Testis (tissue), 2 donors: Measurements from ENCODE around the gene PRRX1.

Source experiments
- POLR2A ChIP-seq: fragments of 450-650 bp; IDR thresholded peaks from one replicate; pipeline ENCODE4 v1.6.1; 2017; ENCODE audit warnings: antibody characterized with exemption, mild to moderate bottlenecking, moderate library complexity
- TF ChIP-seq, protein P1 (sequence below), 3 experiments: fragments of 450-650 bp in 2 of 3; fragments of 200-600 bp in 1 of 3; sonication (generic) in 1 of 3; IDR thresholded peaks; one replicate each; pipeline ENCODE4 v1.5.1; 2016 to 2019; ENCODE audit warnings: antibody characterized with exemption in 3 of 3, mild to moderate bottlenecking in 2 of 3, moderate library complexity in 1 of 3

DNA sequence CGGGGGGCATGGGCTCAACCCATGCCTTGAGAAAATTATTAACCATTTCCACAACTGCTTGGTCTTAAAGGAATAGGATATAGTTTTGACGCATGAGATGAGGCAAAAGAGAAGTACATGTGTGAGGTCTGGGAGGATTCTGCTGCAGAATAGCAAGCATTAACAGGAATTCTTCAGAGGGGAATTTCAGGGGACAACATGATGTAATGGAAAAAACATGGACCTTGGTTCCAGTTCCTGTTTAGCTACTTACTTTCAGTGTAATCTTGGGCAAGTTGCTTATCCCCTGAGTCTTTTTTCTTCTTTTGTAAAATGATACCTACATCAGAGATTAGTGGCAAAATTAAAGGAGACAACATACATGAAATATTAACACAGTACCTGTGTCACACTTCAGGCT is 85.6 kb downstream of the PRRX1 start:
- TF ChIP-seq, protein P1, sequence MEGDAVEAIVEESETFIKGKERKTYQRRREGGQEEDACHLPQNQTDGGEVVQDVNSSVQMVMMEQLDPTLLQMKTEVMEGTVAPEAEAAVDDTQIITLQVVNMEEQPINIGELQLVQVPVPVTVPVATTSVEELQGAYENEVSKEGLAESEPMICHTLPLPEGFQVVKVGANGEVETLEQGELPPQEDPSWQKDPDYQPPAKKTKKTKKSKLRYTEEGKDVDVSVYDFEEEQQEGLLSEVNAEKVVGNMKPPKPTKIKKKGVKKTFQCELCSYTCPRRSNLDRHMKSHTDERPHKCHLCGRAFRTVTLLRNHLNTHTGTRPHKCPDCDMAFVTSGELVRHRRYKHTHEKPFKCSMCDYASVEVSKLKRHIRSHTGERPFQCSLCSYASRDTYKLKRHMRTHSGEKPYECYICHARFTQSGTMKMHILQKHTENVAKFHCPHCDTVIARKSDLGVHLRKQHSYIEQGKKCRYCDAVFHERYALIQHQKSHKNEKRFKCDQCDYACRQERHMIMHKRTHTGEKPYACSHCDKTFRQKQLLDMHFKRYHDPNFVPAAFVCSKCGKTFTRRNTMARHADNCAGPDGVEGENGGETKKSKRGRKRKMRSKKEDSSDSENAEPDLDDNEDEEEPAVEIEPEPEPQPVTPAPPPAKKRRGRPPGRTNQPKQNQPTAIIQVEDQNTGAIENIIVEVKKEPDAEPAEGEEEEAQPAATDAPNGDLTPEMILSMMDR (IDR thresholded peaks at IDR 0.05), result no peak
- no peak for TF ChIP-seq POLR2A
